ENCODE results near the gene CFLAR. TPM values are rescaled to one million over a fixed set of nuclear protein-coding genes. Genes with fewer than 3 reads are reported as not detected.

CFLAR gene
- total RNA-seq, 1 experiment from 2014 or later, result 7.6 TPM

DNA sequence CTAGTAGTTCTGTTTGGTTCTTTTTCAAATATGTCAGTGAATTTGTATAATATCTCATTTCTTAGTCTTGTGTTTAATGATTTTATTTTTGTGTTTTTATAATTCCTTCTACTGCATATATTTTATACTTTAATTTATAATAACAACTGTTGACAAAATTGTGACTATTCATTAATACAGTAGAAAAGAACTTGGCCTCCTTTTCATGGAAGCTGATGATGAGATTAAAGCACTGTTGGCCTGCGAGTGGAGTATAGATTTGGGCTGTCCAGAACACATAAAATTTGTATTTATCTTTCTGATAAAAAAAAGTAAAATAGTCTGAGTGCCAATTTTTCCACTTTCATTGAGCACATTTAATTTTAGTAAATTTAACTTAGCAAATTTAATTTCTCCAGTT lies 12.1 kb downstream of the CFLAR start:
- no peaks in the 10 kb centered on the region; a peak in 1 of 5 replicates for H3K9me3 Mint-ChIP-seq

More for the DNA sequence above, 12.1 kb downstream of the CFLAR start:
- no CpG with 5 or more reads among the region's 1 CpG for WGBS (ENCODE audit: extremely low coverage, insufficient read length, low lambda C conversion rate)
- H3K79me2 ChIP-seq (ENCODE audit: insufficient read depth, low read length), result no peaks in the 10 kb centered on the region
- DNase-seq, result no peak
- H2AFZ ChIP-seq (ENCODE audit: low read length), result no peak overlapping the region
- no peak overlapping the region for H3K18ac ChIP-seq (ENCODE audit: insufficient read length, low read depth, low read length)
- no peak overlapping the region for H4K8ac ChIP-seq (replicated peaks; ENCODE audit: insufficient read length, low read depth, low read length)
- H2BK120ac ChIP-seq (ENCODE audit: low read depth, low read length, poor library complexity, severe bottlenecking), result no peak overlapping the region
- no peak overlapping the region for H3K4me3 Mint-ChIP-seq
- H3K27me3 ChIP-seq (ENCODE audit: insufficient read depth, low read length), result no peaks in the 10 kb centered on the region
- H3K23me2 ChIP-seq (ENCODE audit: insufficient read length, low read depth, low read length, poor library complexity, severe bottlenecking), result no peaks in the 10 kb centered on the region
- H3K4me1 Mint-ChIP-seq, result peaks cover 42 to 49% of the 10 kb centered on the region in 2 experiments
- no peak overlapping the region for H2AK5ac ChIP-seq (ENCODE audit: insufficient read length, low read length)
- H3K27me3 Mint-ChIP-seq (ENCODE audit: low read depth), result no peaks in the 10 kb centered on the region
- H3K23ac ChIP-seq (ENCODE audit: insufficient read length, low read depth, low read length), result no peak overlapping the region
- TF ChIP-seq, protein P1, sequence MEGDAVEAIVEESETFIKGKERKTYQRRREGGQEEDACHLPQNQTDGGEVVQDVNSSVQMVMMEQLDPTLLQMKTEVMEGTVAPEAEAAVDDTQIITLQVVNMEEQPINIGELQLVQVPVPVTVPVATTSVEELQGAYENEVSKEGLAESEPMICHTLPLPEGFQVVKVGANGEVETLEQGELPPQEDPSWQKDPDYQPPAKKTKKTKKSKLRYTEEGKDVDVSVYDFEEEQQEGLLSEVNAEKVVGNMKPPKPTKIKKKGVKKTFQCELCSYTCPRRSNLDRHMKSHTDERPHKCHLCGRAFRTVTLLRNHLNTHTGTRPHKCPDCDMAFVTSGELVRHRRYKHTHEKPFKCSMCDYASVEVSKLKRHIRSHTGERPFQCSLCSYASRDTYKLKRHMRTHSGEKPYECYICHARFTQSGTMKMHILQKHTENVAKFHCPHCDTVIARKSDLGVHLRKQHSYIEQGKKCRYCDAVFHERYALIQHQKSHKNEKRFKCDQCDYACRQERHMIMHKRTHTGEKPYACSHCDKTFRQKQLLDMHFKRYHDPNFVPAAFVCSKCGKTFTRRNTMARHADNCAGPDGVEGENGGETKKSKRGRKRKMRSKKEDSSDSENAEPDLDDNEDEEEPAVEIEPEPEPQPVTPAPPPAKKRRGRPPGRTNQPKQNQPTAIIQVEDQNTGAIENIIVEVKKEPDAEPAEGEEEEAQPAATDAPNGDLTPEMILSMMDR (conservative IDR thresholded peaks at IDR 0.05), result no peak
- no peaks in the 10 kb centered on the region for H3K9me3 ChIP-seq (ENCODE audit: control insufficient read depth, low read depth, low read length)
- H2BK5ac ChIP-seq (ENCODE audit: insufficient read length, low read length), result no peak overlapping the region
- H3K9ac ChIP-seq (ENCODE audit: extremely low read depth, insufficient read length, low read length), result no peak overlapping the region
- H3K4me1 ChIP-seq (ENCODE audit: insufficient read depth, low read length), result peaks cover 10% of the 10 kb centered on the region
- H4K20me1 ChIP-seq (ENCODE audit: control insufficient read depth, insufficient read depth, insufficient read length), result no peaks in the 10 kb centered on the region
- no peak overlapping the region for H2BK15ac ChIP-seq (ENCODE audit: low read depth, low read length)
- H3T11ph ChIP-seq (ENCODE audit: low read length), result no peak overlapping the region
- no peak overlapping the region for H3K14ac ChIP-seq (ENCODE audit: insufficient read depth, low read length)
- no peak overlapping the region for H2BK12ac ChIP-seq (ENCODE audit: insufficient read length, low read depth, low read length)
- H3K27ac Mint-ChIP-seq, result no peak overlapping the region
- no peak overlapping the region for H3K4ac ChIP-seq (ENCODE audit: low read depth, low read length)
- no peaks in the 10 kb centered on the region for H3K79me1 ChIP-seq (ENCODE audit: insufficient read depth, low read depth, low read length, poor library complexity, severe bottlenecking)
- H4K5ac ChIP-seq (ENCODE audit: insufficient read length, low read depth, low read length), result no peak overlapping the region
- no peak overlapping the region for H2BK20ac ChIP-seq (ENCODE audit: low read depth, low read length, poor library complexity, severe bottlenecking)
- no peak overlapping the region for H3K4me2 ChIP-seq (ENCODE audit: insufficient read depth, insufficient read length, low read length)
- H3K56ac ChIP-seq (ENCODE audit: insufficient read length, low read depth, low read length), result no peak overlapping the region
- no peak overlapping the region for H3K27ac ChIP-seq (ENCODE audit: insufficient read length, low read depth, low read length)
- H3K36me3 Mint-ChIP-seq (ENCODE audit: insufficient read depth in 1 of 3, low read depth in 3 of 3), result no peaks in the 10 kb centered on the region
- no peak overlapping the region for H4K91ac ChIP-seq (ENCODE audit: insufficient read length, low read depth, low read length)

All from H9 (cell line).